Right atrium auricular region (tissue), 2 donors: ENCODE measurements around the gene PCDHGA6. TPM values are rescaled to one million over a fixed set of nuclear protein-coding genes. Genes with fewer than 3 reads are reported as not detected.
"Not testable (repeated sequence)": the region's sequence is repeated elsewhere in the genome, so short reads cannot be mapped to it uniquely, and the experiment has no call there.

ENCODE experiments used
- DNase-seq: peaks from one replicate; pipeline ENCODE4 v3.0.0-alpha.2; 2019; ENCODE audit warnings: low spot score
- H3K27ac ChIP-seq, 2 donors: fragments of 200-600 bp; sonication (generic); 1 replicate in 1 of 2; 2 replicates in 1 of 2; pipeline ENCODE4 v1.5.1; 2016 to 2019
- H3K27me3 ChIP-seq, 2 donors: fragments of 200-600 bp; sonication (generic); one replicate each; pipeline versions ENCODE4 v1.5.1 to v1.6.0; 2017 to 2019
- H3K36me3 ChIP-seq: fragments of 200-600 bp; sonication (generic); one replicate; pipeline ENCODE4 v1.5.1; 2016
- H3K4me1 ChIP-seq, 2 donors: fragments of 200-600 bp; sonication (generic); one replicate each; pipeline versions ENCODE4 v1.5.1 to v1.6.0; 2017 to 2019
- H3K4me3 ChIP-seq, 2 donors: fragments of 200-600 bp; sonication (generic); 1 replicate in 1 of 2; 2 replicates in 1 of 2; pipeline ENCODE4 v1.5.1; 2017 to 2019; ENCODE audit warnings: mild to moderate bottlenecking in 1 of 2, moderate library complexity in 1 of 2
- H3K9me3 ChIP-seq, 2 donors: fragments of 200-600 bp; sonication (generic); one replicate each; pipeline ENCODE4 v1.5.1; 2019
- total RNA-seq, 2 donors: library from RNA; depleted of rRNA; stranded (reverse); fragments of >200 nt; gene quantifications; one replicate each; pipeline ENCODE4 v1.1.0, GENCODE V29; 2016
- TF ChIP-seq, protein P1 (sequence below), 2 donors: fragments of 200-600 bp; sonication (generic); IDR thresholded peaks; one replicate each; pipeline ENCODE4 v1.5.1; 2019; ENCODE audit warnings: antibody characterized with exemption in 2 of 2

PCDHGA6 gene
- total RNA-seq, 2 donors from 2014 or later: 4.7 to 5.3 TPM

DNA sequence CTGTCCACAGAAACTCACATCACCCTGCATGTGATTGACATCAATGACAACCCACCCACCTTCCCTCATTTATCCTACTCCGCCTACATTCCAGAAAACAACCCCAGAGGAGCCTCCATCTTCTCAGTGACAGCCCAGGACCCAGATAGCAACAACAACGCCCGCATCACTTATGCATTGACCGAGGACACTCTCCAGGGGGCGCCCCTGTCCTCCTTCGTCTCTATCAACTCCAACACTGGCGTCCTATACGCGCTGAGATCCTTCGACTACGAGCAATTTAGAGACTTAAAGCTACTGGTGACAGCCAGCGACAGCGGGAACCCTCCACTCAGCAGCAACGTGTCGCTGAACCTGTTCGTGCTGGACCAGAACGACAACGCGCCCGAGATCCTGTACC is 28.4 kb upstream of the PCDHGA6 start:
- Histone ChIP-seq H3K9me3 (peaks cover 19 to 79% of the 10 kb centered on the region in 2 donors), H3K36me3 (no peaks in the 10 kb centered on the region), H3K27me3 (no peaks in the 10 kb centered on the region), H3K4me3 (no peak overlapping the region), H3K27ac (no peak overlapping the region), H3K4me1 (no peaks in the 10 kb centered on the region)
- no peak for DNase-seq
- TF ChIP-seq, protein P1, sequence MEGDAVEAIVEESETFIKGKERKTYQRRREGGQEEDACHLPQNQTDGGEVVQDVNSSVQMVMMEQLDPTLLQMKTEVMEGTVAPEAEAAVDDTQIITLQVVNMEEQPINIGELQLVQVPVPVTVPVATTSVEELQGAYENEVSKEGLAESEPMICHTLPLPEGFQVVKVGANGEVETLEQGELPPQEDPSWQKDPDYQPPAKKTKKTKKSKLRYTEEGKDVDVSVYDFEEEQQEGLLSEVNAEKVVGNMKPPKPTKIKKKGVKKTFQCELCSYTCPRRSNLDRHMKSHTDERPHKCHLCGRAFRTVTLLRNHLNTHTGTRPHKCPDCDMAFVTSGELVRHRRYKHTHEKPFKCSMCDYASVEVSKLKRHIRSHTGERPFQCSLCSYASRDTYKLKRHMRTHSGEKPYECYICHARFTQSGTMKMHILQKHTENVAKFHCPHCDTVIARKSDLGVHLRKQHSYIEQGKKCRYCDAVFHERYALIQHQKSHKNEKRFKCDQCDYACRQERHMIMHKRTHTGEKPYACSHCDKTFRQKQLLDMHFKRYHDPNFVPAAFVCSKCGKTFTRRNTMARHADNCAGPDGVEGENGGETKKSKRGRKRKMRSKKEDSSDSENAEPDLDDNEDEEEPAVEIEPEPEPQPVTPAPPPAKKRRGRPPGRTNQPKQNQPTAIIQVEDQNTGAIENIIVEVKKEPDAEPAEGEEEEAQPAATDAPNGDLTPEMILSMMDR (IDR thresholded peaks at IDR 0.05): no peak

DNA sequence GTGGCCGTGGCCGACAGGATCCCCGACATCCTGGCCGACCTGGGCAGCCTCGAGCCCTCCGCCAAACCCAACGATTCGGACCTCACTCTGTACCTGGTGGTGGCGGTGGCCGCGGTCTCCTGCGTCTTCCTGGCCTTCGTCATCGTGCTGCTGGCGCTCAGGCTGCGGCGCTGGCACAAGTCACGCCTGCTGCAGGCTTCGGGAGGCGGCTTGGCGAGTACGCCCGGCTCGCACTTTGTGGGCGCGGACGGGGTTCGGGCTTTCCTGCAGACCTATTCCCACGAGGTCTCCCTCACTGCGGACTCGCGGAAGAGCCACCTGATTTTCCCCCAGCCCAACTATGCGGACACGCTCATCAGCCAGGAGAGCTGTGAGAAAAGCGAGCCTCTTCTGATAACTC is 27.7 kb upstream of the PCDHGA6 start:
- not testable (repeated sequence) for H3K27ac ChIP-seq, DNase-seq, H3K27me3 ChIP-seq, H3K4me1 ChIP-seq, H3K36me3 ChIP-seq, H3K4me3 ChIP-seq
- H3K9me3 ChIP-seq: peaks cover 19 to 82% of the 10 kb centered on the region in 2 donors

DNA sequence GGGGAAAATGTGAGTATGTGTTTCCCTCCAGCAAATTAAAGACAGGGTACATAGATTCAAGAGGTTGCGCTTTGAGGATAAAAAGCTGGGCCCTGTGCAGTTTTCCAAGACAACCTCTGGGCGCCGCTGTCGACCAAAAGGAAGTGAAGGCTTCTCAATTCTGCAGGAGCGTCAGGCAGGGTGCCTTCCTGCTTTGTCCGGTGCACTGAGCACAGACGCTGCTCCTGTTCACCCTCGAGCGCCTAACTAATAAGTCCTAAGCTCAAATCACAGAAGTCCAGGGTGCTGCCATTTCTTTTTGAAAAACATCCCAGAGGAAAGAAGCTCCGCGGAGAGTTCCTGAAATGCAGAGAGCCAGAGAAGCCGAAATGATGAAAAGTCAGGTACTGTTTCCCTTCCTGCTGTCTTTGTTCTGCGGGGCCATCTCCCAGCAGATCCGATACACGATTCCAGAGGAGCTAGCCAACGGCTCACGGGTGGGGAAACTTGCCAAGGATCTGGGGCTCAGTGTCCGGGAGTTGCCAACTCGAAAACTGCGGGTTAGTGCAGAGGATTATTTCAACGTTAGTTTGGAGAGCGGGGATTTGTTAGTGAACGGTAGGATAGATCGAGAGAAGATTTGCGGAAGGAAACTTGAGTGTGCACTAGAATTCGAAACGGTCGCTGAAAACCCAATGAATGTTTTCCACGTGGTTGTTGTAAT is 23.6 kb upstream of the PCDHGA6 start, which contains the start of gene PCDHGB1:
PCDHGB1 (plus strand) TSS at position 183 of the 703 bp plus-strand sequence; CDS start at position 345, 162 bp downstream.
- H3K27me3 ChIP-seq: no peaks in the 10 kb centered on the region
- H3K9me3 ChIP-seq: peaks cover 10 to 84% of the 10 kb centered on the region in 2 donors
- no peaks in the 10 kb centered on the region for H3K4me1 ChIP-seq
- H3K4me3 ChIP-seq: peak within 1 kb of the TSS in 1 of 2 donors; percentile 21
- no peaks in the 10 kb centered on the region for H3K36me3 ChIP-seq
- no peak within 1 kb of the TSS for H3K27ac ChIP-seq
- TF ChIP-seq, protein P1 (IDR thresholded peaks at IDR 0.05): peak; percentile 11 to 66
- DNase-seq: no peak

DNA sequence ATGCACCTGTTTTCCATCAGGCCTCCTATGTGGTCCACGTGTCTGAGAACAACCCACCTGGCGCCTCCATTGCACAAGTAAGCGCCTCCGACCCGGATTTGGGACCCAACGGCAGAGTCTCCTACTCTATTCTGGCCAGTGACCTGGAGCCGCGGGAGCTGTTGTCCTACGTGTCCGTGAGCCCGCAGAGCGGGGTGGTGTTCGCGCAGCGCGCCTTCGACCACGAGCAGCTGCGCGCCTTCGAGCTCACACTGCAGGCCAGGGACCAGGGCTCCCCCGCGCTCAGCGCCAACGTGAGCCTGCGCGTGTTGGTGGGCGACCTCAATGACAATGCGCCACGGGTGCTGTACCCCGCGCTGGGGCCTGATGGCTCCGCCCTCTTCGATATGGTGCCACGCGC is 22.1 kb upstream of the PCDHGA6 start:
- Histone ChIP-seq H3K27ac (no peak overlapping the region), H3K9me3 (peaks cover 4 to 91% of the 10 kb centered on the region in 2 donors), H3K27me3 (no peaks in the 10 kb centered on the region), H3K4me3 (no peak overlapping the region), H3K4me1 (no peaks in the 10 kb centered on the region), H3K36me3 (no peaks in the 10 kb centered on the region)
- DNase-seq: no peak
- TF ChIP-seq, protein P1 (IDR thresholded peaks at IDR 0.05): no peak

DNA sequence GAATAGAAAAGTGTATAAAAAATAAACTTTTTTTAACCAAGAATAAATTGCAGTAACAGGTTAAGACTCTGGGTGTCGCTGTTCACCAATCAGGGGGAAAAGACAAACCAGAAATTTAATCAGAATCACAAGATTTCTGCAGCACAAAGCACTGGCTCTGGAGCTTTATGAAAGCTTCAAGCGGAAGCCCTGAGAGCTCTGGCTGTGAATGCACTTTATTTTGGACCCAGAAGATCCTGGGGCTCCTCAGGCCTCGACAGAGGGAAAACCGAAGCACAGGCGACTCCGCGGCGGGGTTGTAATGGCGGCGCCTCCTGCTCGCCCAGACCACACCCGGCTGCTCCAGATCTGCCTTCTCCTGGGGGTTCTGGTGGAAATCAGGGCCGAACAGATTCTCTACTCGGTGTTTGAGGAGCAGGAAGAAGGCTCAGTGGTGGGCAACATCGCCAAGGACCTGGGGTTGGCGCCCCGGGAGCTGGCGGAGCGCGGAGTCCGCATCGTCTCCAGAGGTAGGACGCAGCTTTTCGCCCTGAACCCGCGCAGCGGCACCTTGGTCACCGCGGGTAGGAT is 18.7 kb upstream of the PCDHGA6 start, which contains the start of gene PCDHGA4:
PCDHGA4 (plus strand) TSS at position 122 of the 570 bp plus-strand sequence; CDS start at position 209, 87 bp downstream.
- Histone ChIP-seq H3K27me3 (no peaks in the 10 kb centered on the region), H3K4me3 (peak within 1 kb of the TSS; percentile 28 to 43), H3K9me3 (peaks cover 0 to 97% of the 10 kb centered on the region in 2 donors), H3K4me1 (no peaks in the 10 kb centered on the region), H3K27ac (peak within 1 kb of the TSS in 1 of 2 donors; percentile 38), H3K36me3 (no peaks in the 10 kb centered on the region)
- no peak for DNase-seq
- TF ChIP-seq, protein P1 (IDR thresholded peaks at IDR 0.05): peak in 1 of 2 donors; percentile 67

DNA sequence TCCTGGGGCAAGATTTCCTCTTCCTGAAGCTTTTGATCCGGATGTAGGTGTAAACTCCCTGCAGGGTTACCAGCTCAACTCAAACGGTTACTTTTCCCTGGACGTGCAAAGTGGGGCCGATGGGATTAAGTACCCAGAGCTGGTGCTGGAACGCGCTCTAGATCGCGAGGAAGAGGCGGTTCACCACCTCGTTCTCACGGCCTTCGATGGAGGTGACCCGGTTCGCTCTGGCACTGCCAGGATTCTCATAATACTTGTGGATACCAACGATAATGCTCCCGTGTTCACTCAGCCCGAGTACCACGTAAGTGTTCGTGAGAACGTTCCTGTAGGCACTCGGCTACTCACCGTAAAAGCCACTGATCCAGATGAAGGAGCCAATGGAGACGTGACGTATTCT is 18.1 kb upstream of the PCDHGA6 start:
- Histone ChIP-seq H3K27ac (no peak overlapping the region), H3K36me3 (no peaks in the 10 kb centered on the region), H3K4me1 (no peaks in the 10 kb centered on the region), H3K4me3 (peak overlapping the region in 1 of 2 donors; percentile 43), H3K9me3 (peaks cover 0 to 97% of the 10 kb centered on the region in 2 donors), H3K27me3 (no peaks in the 10 kb centered on the region)
- TF ChIP-seq, protein P1 (IDR thresholded peaks at IDR 0.05): no peak
- DNase-seq: no peak
